GM18498 (cell line): ENCODE data around the gene CSAD.

Experiments used
- ATAC-seq: cut with Tn5 transposase; IDR thresholded peaks from one replicate; pipeline ENCODE4 v1.9.1; 2021; ENCODE audit warnings: mild to moderate bottlenecking, moderate library complexity; ENCODE audit not compliant: unreplicated experiment

CSAD gene

GRCh38 chr12:53180220-53180930 is at the start of gene CSAD, which contains the start of gene ZNF740:
CSAD (minus strand) TSS chr12:53180925; CDS start chr12:53173470, 7,455 bp downstream.
ZNF740 (plus strand) TSS chr12:53180722; CDS start chr12:53181984, 1,262 bp downstream.
- peak; percentile 93 for ATAC-seq

GRCh38 chr12:53230108-53230845 is 49.6 kb upstream of the CSAD start:
- no peak for ATAC-seq

GRCh38 chr12:53229454-53229853 is 48.7 kb upstream of the CSAD start:
- ATAC-seq: no peak

- no peak for ATAC-seq
Measured at GRCh38 chr12:53227836-53228235, 47.1 kb upstream of the CSAD start.

- no peak for ATAC-seq
Measured at GRCh38 chr12:53227341-53227740, 46.6 kb upstream of the CSAD start.

GRCh38 chr12:53226815-53227214 is 46.1 kb upstream of the CSAD start:
- ATAC-seq: no peak

GRCh38 chr12:53225635-53226424 is 45.1 kb upstream of the CSAD start:
- no peak for ATAC-seq

- ATAC-seq: no peak
Measured at GRCh38 chr12:53224897-53225634, 44.3 kb upstream of the CSAD start.

- no peak for ATAC-seq
Measured at GRCh38 chr12:53224061-53224896, 43.6 kb upstream of the CSAD start.

- no peak for ATAC-seq
Measured at GRCh38 chr12:53223389-53224060, 42.8 kb upstream of the CSAD start.

- ATAC-seq: no peak
Measured at GRCh38 chr12:53222806-53223261, 42.1 kb upstream of the CSAD start.

- no peak for ATAC-seq
Measured at GRCh38 chr12:53222170-53222721, 41.5 kb upstream of the CSAD start.

GRCh38 chr12:53221203-53222080 is 40.7 kb upstream of the CSAD start:
- peak; percentile 33 for ATAC-seq

GRCh38 chr12:53220694-53221202 is 40.0 kb upstream of the CSAD start:
- peak; percentile 70 for ATAC-seq

GRCh38 chr12:53219956-53220693 is 39.4 kb upstream of the CSAD start:
- peak; percentile 34 for ATAC-seq

- ATAC-seq: no peak
Measured at GRCh38 chr12:53219292-53219955, 38.7 kb upstream of the CSAD start.
